ENCODE measurements around the gene ATP6V1B1. TPM values are rescaled to one million over a fixed set of nuclear protein-coding genes. Genes with fewer than 3 reads are reported as not detected.

ATP6V1B1 gene
- total RNA-seq, 1 experiment from 2014 or later = not detected

GRCh38 chr2:70918016-70918415 is 17.7 kb upstream of the ATP6V1B1 start:
- Histone ChIP-seq H3K4me1 (ENCODE audit: insufficient read depth, low read length) (no peaks in the 10 kb centered on the region), H3F3A (ENCODE audit: low read length, unreplicated experiment) (no peaks in the 10 kb centered on the region), H3K9ac (ENCODE audit: low read length) (no peak overlapping the region), H3K4me3 (ENCODE audit: low read length) (no peak overlapping the region), H3K4me2 (ENCODE audit: low read length) (no peak overlapping the region), H3K9me3 (ENCODE audit: low read length) (no peaks in the 10 kb centered on the region), H3K27me3 (ENCODE audit: low read length) (no peaks in the 10 kb centered on the region), H3K27ac (ENCODE audit: low read length) (no peak overlapping the region), H3K79me2 (ENCODE audit: low read length) (no peaks in the 10 kb centered on the region), H3K9me2 (replicated peaks; ENCODE audit: low read length) (no peaks in the 10 kb centered on the region), H4K20me1 (ENCODE audit: low read length) (no peaks in the 10 kb centered on the region), H2AFZ (ENCODE audit: low read length) (no peak overlapping the region), H3K36me3 (ENCODE audit: low read depth, low read length) (no peaks in the 10 kb centered on the region)
- TF ChIP-seq EZH2 (IDR thresholded peaks at IDR 0.05; ENCODE audit: low read length, unreplicated experiment) (no peak), CTCF (conservative IDR thresholded peaks at IDR 0.05; ENCODE audit: low read depth, low read length) (no peak), EZH2phosphoT487 (IDR thresholded peaks at IDR 0.05; ENCODE audit: borderline replicate concordance, low read length) (no peak)
- ChIA-PET CTCF (no interaction called here), POLR2A (ENCODE audit: unreplicated experiment) (interaction anchor here (0.6 kb wide), 1 partner anchor 330 kb away, joined by 5 read pairs; no protein-coding TSS in a partner anchor)
- no TSS peak for BruUV-seq (replicated peaks)
- intact Hi-C loops (cut with micrococcal nuclease) = no loop called here
- DNase-seq (no peak), ATAC-seq (no peak)

GRCh38 chr2:70919672-70920366 is 15.9 kb upstream of the ATP6V1B1 start:
- no TSS peak for BruUV-seq (replicated peaks)
- peak overlapping the region; percentile 60; the same call in 1 of the 2 replicates for H3K4me2 ChIP-seq (ENCODE audit: low read length)
- peak; percentile 94 for ATAC-seq
- intact Hi-C loops (cut with micrococcal nuclease) = loop anchor here (1.0 kb wide), 1 partner anchor 49 kb away; no protein-coding TSS in a partner anchor
- H2AFZ ChIP-seq (ENCODE audit: low read length) = 0 out of 2 replicates have a peak overlapping the region, but pooled peaks have one; percentile 62
- no peak overlapping the region for H3K27ac ChIP-seq (ENCODE audit: low read length)
- H3K27me3 ChIP-seq (ENCODE audit: low read length) = no peaks in the 10 kb centered on the region
- no peaks in the 10 kb centered on the region for H4K20me1 ChIP-seq (ENCODE audit: low read length)
- no peaks in the 10 kb centered on the region for H3K79me2 ChIP-seq (ENCODE audit: low read length)
- ChIA-PET POLR2A (ENCODE audit: unreplicated experiment) (no interaction called here), CTCF (interaction anchor here (0.6 to 1.0 kb wide), 2 partner anchors 31 to 48 kb away, joined by 3 read pairs; no protein-coding TSS in a partner anchor)
- no peak overlapping the region for H3K9ac ChIP-seq (ENCODE audit: low read length)
- no peaks in the 10 kb centered on the region for H3K4me1 ChIP-seq (ENCODE audit: insufficient read depth, low read length)
- no peaks in the 10 kb centered on the region for H3K36me3 ChIP-seq (ENCODE audit: low read depth, low read length)
- no peaks in the 10 kb centered on the region for H3F3A ChIP-seq (ENCODE audit: low read length, unreplicated experiment)
- H3K9me3 ChIP-seq (ENCODE audit: low read length) = no peaks in the 10 kb centered on the region
- DNase-seq = peak; percentile 93
- H3K9me2 ChIP-seq (replicated peaks; ENCODE audit: low read length) = no peaks in the 10 kb centered on the region
- H3K4me3 ChIP-seq (ENCODE audit: low read length) = no peak overlapping the region
- TF ChIP-seq EZH2phosphoT487 (IDR thresholded peaks at IDR 0.05; ENCODE audit: borderline replicate concordance, low read length) (no peak), EZH2 (IDR thresholded peaks at IDR 0.05; ENCODE audit: low read length, unreplicated experiment) (no peak), CTCF (conservative IDR thresholded peaks at IDR 0.05; ENCODE audit: low read depth, low read length) (peak; percentile 92)

- no TSS peak for BruUV-seq (replicated peaks)
- no peak overlapping the region for H2AFZ ChIP-seq (ENCODE audit: low read length)
- CTCF ChIA-PET = interaction anchor here (0.6 to 1.0 kb wide), 2 partner anchors 30 to 49 kb away, joined by 3 read pairs; no protein-coding TSS in a partner anchor
- no peaks in the 10 kb centered on the region for H3K9me3 ChIP-seq (ENCODE audit: low read length)
- POLR2A ChIA-PET (ENCODE audit: unreplicated experiment) = no interaction called here
- DNase-seq (no peak), ATAC-seq (no peak)
- no peak overlapping the region for H3K4me2 ChIP-seq (ENCODE audit: low read length)
- H3K4me1 ChIP-seq (ENCODE audit: insufficient read depth, low read length) = no peaks in the 10 kb centered on the region
- H3K27me3 ChIP-seq (ENCODE audit: low read length) = no peaks in the 10 kb centered on the region
- no peaks in the 10 kb centered on the region for H3K9me2 ChIP-seq (replicated peaks; ENCODE audit: low read length)
- intact Hi-C loops (cut with micrococcal nuclease) = no loop called here
- H3K27ac ChIP-seq (ENCODE audit: low read length) = no peak overlapping the region
- no peaks in the 10 kb centered on the region for H3K36me3 ChIP-seq (ENCODE audit: low read depth, low read length)
- no peaks in the 10 kb centered on the region for H4K20me1 ChIP-seq (ENCODE audit: low read length)
- H3K79me2 ChIP-seq (ENCODE audit: low read length) = no peaks in the 10 kb centered on the region
- H3K9ac ChIP-seq (ENCODE audit: low read length) = no peak overlapping the region
- H3F3A ChIP-seq (ENCODE audit: low read length, unreplicated experiment) = no peaks in the 10 kb centered on the region
- H3K4me3 ChIP-seq (ENCODE audit: low read length) = no peak overlapping the region
- TF ChIP-seq CTCF (conservative IDR thresholded peaks at IDR 0.05; ENCODE audit: low read depth, low read length) = no peak
- no peak for TF ChIP-seq EZH2phosphoT487 (IDR thresholded peaks at IDR 0.05; ENCODE audit: borderline replicate concordance, low read length)
- no peak for TF ChIP-seq EZH2 (IDR thresholded peaks at IDR 0.05; ENCODE audit: low read length, unreplicated experiment)
Observed at GRCh38 chr2:70920367-70920715, 15.4 kb upstream of the ATP6V1B1 start.

All from PC-3 (cell line).